IMR-90 (cell line): Measurements from ENCODE around the gene MINK1.

Experiments used
- CEBPB ChIP-seq: IDR thresholded peaks from 2 replicates; pipeline ENCODE4 v1.6.1; 2012; ENCODE audit warnings: low read depth, low read length, improper control_type of control experiment
- FOS ChIP-seq: fragments of 150-350 bp; IDR thresholded peaks from 2 replicates; pipeline ENCODE4 v1.6.1; 2016; ENCODE audit warnings: low read depth, low read length
- POLR2A ChIP-seq: IDR thresholded peaks from 2 replicates; pipeline ENCODE4 v1.6.1; 2012; ENCODE audit warnings: mild to moderate bottlenecking, low read depth, low read length
- RAD21 ChIP-seq: IDR thresholded peaks from 2 replicates; pipeline ENCODE4 v1.6.1; 2012; ENCODE audit warnings: low read length, improper control_type of control experiment
- RFX5 ChIP-seq: IDR thresholded peaks from 2 replicates; pipeline ENCODE4 v1.8.0; 2012; ENCODE audit warnings: low read depth, mild to moderate bottlenecking, low read length, moderate library complexity
- TF ChIP-seq, protein P1 (sequence below): conservative IDR thresholded peaks from 2 replicates; pipeline ENCODE4 v1.5.1; 2012; ENCODE audit warnings: mild to moderate bottlenecking, low read depth, low read length, improper control_type of control experiment

DNA sequence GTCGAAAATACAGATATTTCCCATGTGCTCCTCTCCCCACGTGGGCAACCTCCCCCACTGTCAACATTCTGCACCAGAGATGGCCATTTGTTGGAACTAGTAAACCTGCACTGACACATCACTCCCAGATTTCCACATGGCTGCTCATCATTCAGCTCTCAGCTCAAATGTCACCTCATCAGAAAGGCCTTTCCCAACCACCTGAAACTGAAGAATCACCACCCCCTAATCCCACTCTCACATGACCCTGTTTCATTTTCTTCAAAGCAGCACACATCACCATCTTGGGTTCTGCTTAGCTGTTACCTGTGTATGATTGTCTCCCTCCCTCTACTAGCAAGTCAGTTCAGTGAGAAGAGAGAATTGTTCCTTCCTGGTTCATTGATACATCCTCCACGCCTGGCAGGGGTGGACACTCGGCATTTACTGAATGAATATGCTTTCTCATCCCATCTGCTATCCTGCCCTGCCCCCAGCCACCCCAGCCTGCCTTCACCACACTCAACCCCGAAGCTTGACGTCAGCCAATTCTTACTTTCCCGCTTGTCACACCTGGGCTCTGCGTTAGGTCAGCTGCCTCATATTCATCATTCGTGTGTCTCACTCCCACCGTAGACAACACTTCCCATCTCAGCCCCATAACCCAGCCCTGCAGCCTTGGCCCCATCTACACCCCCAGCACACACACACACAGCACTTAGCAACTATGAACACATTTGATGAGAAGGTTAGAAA is 32.5 kb upstream of the MINK1 start:
- TF ChIP-seq, protein P1, sequence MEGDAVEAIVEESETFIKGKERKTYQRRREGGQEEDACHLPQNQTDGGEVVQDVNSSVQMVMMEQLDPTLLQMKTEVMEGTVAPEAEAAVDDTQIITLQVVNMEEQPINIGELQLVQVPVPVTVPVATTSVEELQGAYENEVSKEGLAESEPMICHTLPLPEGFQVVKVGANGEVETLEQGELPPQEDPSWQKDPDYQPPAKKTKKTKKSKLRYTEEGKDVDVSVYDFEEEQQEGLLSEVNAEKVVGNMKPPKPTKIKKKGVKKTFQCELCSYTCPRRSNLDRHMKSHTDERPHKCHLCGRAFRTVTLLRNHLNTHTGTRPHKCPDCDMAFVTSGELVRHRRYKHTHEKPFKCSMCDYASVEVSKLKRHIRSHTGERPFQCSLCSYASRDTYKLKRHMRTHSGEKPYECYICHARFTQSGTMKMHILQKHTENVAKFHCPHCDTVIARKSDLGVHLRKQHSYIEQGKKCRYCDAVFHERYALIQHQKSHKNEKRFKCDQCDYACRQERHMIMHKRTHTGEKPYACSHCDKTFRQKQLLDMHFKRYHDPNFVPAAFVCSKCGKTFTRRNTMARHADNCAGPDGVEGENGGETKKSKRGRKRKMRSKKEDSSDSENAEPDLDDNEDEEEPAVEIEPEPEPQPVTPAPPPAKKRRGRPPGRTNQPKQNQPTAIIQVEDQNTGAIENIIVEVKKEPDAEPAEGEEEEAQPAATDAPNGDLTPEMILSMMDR: no peak
- TF ChIP-seq POLR2A: no peak
- no peak for TF ChIP-seq FOS
- no peak for TF ChIP-seq RFX5
- TF ChIP-seq RAD21: no peak
- TF ChIP-seq CEBPB: no peak
